22Rv1 (cell line): ENCODE measurements around the gene RPL7L1.

Experiments used
- H3K27ac ChIP-seq: fragments of 450-650 bp; 2 replicates; pipeline ENCODE4 v1.5.1; 2017
- CTCF ChIP-seq: fragments of 450-650 bp; IDR thresholded peaks from 2 replicates; pipeline ENCODE4 v1.5.1; 2017; ENCODE audit warnings: mild to moderate bottlenecking
- ZFX ChIP-seq: fragments of 450-650 bp; IDR thresholded peaks from 2 replicates; pipeline ENCODE4 v1.6.1; 2017; ENCODE audit warnings: antibody characterized with exemption, borderline replicate concordance

The RPL7L1 gene

GRCh38 chr6:42851599-42851998 is 27.8 kb upstream of the RPL7L1 start:
- no peak for TF ChIP-seq ZFX
- no peak for TF ChIP-seq CTCF
- H3K27ac ChIP-seq, result no peak overlapping the region

- no peak for TF ChIP-seq ZFX
- TF ChIP-seq CTCF, result no peak
- no peak overlapping the region for H3K27ac ChIP-seq
Measured at GRCh38 chr6:42860036-42860435, 19.4 kb upstream of the RPL7L1 start.

- TF ChIP-seq CTCF, result no peak
- TF ChIP-seq ZFX, result no peak
- H3K27ac ChIP-seq, result no peak overlapping the region
Measured at GRCh38 chr6:42860481-42860880, 18.9 kb upstream of the RPL7L1 start.

GRCh38 chr6:42864602-42865001 is 14.8 kb upstream of the RPL7L1 start:
- H3K27ac ChIP-seq, result no peak overlapping the region
- TF ChIP-seq ZFX (no peak), CTCF (no peak)

- H3K27ac ChIP-seq, result no peak overlapping the region
- no peak for TF ChIP-seq CTCF
- TF ChIP-seq ZFX, result no peak
Measured at GRCh38 chr6:42870145-42870936, 9.1 kb upstream of the RPL7L1 start.

- TF ChIP-seq CTCF, result no peak
- no peak for TF ChIP-seq ZFX
- no peak overlapping the region for H3K27ac ChIP-seq
Measured at GRCh38 chr6:42871711-42872110, 7.7 kb upstream of the RPL7L1 start.

GRCh38 chr6:42873313-42873712 is 6.1 kb upstream of the RPL7L1 start:
- H3K27ac ChIP-seq, result no peak overlapping the region
- TF ChIP-seq CTCF (no peak), ZFX (no peak)
